HG03196 (cell line): ENCODE measurements around the gene KARS1.
"Not testable (repeated sequence)": the region's sequence is repeated elsewhere in the genome, so short reads cannot be mapped to it uniquely, and the experiment has no call there.

ENCODE experiments used
- ATAC-seq: cut with Tn5 transposase; IDR thresholded peaks from one replicate; pipeline ENCODE4 v1.9.1; 2021; ENCODE audit not compliant: unreplicated experiment

Gene KARS1

GRCh38 chr16:75626806-75627205 is 20.7 kb downstream of the KARS1 start:
- ATAC-seq, result no peak

- ATAC-seq, result no peak
Measured at GRCh38 chr16:75624921-75625334, 22.5 kb downstream of the KARS1 start.

GRCh38 chr16:75622761-75623605 is 24.5 kb downstream of the KARS1 start, which contains the start of gene ADAT1:
Gene ADAT1 (minus strand): TSS chr16:75623281. CDS start chr16:75620799, 2,482 bp downstream.
- peak; percentile 97 for ATAC-seq

GRCh38 chr16:75621170-75621477 is 26.3 kb downstream of the KARS1 start:
- no peak for ATAC-seq

GRCh38 chr16:75620326-75621169 is 26.9 kb downstream of the KARS1 start:
- no peak for ATAC-seq

GRCh38 chr16:75618780-75619179 is 28.7 kb downstream of the KARS1 start:
- ATAC-seq, result no peak

GRCh38 chr16:75617121-75617520 is 30.3 kb downstream of the KARS1 start:
- no peak for ATAC-seq

- ATAC-seq, result no peak
Measured at GRCh38 chr16:75616521-75617010, 30.9 kb downstream of the KARS1 start.

GRCh38 chr16:75615619-75616018 is 31.8 kb downstream of the KARS1 start:
- ATAC-seq, result no peak

GRCh38 chr16:75614066-75614897 is 33.2 kb downstream of the KARS1 start:
- no peak for ATAC-seq

GRCh38 chr16:75606507-75606906 is 41.0 kb downstream of the KARS1 start:
- ATAC-seq, result no peak

GRCh38 chr16:75603241-75603640 is 44.2 kb downstream of the KARS1 start:
- ATAC-seq, result no peak

GRCh38 chr16:75599452-75600277 is 47.8 kb downstream of the KARS1 start:
- no peak for ATAC-seq

- ATAC-seq, result no peak
Measured at GRCh38 chr16:75593825-75594820, 53.3 kb downstream of the KARS1 start.

GRCh38 chr16:75593308-75593707 is 54.2 kb downstream of the KARS1 start:
- no peak for ATAC-seq

- ATAC-seq, result not testable (repeated sequence)
Measured at GRCh38 chr16:75591927-75592326, 55.5 kb downstream of the KARS1 start.

GRCh38 chr16:75590920-75591843 is 56.3 kb downstream of the KARS1 start:
- ATAC-seq, result no peak

GRCh38 chr16:75589306-75589705 is 58.2 kb downstream of the KARS1 start:
- no peak for ATAC-seq
